Measurements from ENCODE around the gene GSE1. TPM values are rescaled to one million over a fixed set of nuclear protein-coding genes. Genes with fewer than 3 reads are reported as not detected.

The GSE1 gene
- total and polyA plus RNA-seq, 9 of the 15 experiments (the other 6 are each of a cell fraction or from before 2014, with no cell fraction given): 12.2 to 244 (median 57.9) TPM

DNA sequence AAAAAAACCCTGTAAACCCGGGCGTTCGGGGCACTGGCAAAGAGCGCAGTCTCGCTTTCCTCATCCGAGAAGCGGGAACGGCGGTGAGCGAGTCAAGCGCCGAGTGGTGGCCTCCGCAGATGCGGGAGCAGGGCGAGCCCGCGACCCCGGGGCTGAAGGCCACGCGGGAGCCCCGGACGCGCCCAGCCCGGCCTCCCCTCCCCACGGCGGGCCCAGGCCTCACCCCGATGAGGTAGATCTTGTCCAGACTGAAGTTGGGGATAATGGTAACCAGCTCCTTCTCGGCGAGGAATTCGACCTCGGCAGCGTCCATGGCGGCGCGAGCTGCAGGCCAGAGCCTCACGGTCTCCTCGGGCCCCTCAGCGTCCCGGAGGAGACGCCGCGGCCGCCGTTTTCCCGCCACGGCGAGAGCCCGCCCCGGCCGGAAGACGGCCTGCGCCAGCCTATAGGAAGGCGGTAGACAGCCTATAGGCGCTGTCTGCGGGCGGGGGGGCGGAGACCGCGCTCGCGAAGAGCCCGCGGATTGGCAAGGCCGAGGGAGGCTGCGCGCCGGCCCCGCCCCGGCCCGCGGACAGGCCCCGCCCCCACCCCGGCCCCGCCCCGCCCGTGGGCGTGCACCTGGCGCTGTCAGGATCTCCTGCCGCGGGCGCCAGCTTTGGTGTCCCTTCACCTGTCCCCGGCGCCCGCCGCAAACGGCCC, 75.6 kb downstream of the GSE1 start, which contains the start of gene GINS2 (continued):
- TF ChIP-seq BRF2 (IDR thresholded peaks at IDR 0.05; ENCODE audit: borderline replicate concordance, insufficient read depth, insufficient read length) (no peak), EP300 (IDR thresholded peaks at IDR 0.05; ENCODE audit: low read length) (no peak), STAT6 (CRISPR knock-in tag; IDR thresholded peaks at IDR 0.05) (no peak), LARP7 (IDR thresholded peaks at IDR 0.05) (no peak), RERE (CRISPR knock-in tag; IDR thresholded peaks at IDR 0.05; ENCODE audit: borderline replicate concordance) (no peak), RHOXF2B (CRISPR knock-in tag; conservative IDR thresholded peaks at IDR 0.05) (no peak), RUNX1 (IDR thresholded peaks at IDR 0.05; ENCODE audit: low read depth) (no peak), ATF1 (CRISPR knock-in tag; IDR thresholded peaks at IDR 0.05) (no peak), ATF1 (tag; IDR thresholded peaks at IDR 0.05) (peak; percentile 56), ZFP1 (CRISPR knock-in tag; IDR thresholded peaks at IDR 0.05) (no peak), ZNF354B (CRISPR knock-in tag; IDR thresholded peaks at IDR 0.05) (no peak), RBM22 (IDR thresholded peaks at IDR 0.05; ENCODE audit: low read depth, low read length, poor library complexity, severe bottlenecking) (no peak), NR4A1 (CRISPR knock-in tag; IDR thresholded peaks at IDR 0.05) (no peak), NR4A1 (tag; IDR thresholded peaks at IDR 0.05) (no peak)
- TF ChIP-seq, protein P1, sequence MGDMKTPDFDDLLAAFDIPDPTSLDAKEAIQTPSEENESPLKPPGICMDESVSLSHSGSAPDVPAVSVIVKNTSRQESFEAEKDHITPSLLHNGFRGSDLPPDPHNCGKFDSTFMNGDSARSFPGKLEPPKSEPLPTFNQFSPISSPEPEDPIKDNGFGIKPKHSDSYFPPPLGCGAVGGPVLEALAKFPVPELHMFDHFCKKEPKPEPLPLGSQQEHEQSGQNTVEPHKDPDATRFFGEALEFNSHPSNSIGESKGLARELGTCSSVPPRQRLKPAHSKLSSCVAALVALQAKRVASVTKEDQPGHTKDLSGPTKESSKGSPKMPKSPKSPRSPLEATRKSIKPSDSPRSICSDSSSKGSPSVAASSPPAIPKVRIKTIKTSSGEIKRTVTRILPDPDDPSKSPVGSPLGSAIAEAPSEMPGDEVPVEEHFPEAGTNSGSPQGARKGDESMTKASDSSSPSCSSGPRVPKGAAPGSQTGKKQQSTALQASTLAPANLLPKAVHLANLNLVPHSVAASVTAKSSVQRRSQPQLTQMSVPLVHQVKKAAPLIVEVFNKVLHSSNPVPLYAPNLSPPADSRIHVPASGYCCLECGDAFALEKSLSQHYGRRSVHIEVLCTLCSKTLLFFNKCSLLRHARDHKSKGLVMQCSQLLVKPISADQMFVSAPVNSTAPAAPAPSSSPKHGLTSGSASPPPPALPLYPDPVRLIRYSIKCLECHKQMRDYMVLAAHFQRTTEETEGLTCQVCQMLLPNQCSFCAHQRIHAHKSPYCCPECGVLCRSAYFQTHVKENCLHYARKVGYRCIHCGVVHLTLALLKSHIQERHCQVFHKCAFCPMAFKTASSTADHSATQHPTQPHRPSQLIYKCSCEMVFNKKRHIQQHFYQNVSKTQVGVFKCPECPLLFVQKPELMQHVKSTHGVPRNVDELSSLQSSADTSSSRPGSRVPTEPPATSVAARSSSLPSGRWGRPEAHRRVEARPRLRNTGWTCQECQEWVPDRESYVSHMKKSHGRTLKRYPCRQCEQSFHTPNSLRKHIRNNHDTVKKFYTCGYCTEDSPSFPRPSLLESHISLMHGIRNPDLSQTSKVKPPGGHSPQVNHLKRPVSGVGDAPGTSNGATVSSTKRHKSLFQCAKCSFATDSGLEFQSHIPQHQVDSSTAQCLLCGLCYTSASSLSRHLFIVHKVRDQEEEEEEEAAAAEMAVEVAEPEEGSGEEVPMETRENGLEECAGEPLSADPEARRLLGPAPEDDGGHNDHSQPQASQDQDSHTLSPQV (IDR thresholded peaks at IDR 0.05): no peak; the same call in 1 of the 2 replicates
